GM12878 (cell line): ENCODE data around the gene GPR153. TPM values are rescaled to one million over a fixed set of nuclear protein-coding genes. Genes with fewer than 3 reads are reported as not detected.

Source experiments
- ATAC-seq: fragments of 200-7000 bp; cut with Tn5 transposase; 3 replicates; pipeline ENCODE4 v1.9.1; 2020; ENCODE audit warnings: mild to moderate bottlenecking, moderate library complexity
- BruUV-seq: library from RNA; stranded (reverse); fragments of 400-500 nt; replicated peaks from 2 replicates; lab custom pipeline; 2021; lab: Mats Ljungman, UMichigan
- CTCF ChIA-PET: fragments of 300-600 bp; sonication (Branson Sonifier 250); formaldehyde crosslinking; extraction: SDS; loops from one replicate; lab custom pipeline; 2021; ENCODE audit warnings: inconsistent platforms; lab: Yijun Ruan, JAX
- POLR2A ChIA-PET: fragments of 350-600 bp; formaldehyde crosslinking; extraction: SDS; loops from one replicate; lab custom pipeline; 2021; ENCODE audit warnings: inconsistent platforms; lab: Charles Lee
- RAD21 ChIA-PET: fragments of 300-600 bp; sonication (Branson Sonifier 250); formaldehyde crosslinking; loops from one replicate; lab custom pipeline; 2023; ENCODE audit warnings: antibody characterized with exemption; ENCODE audit not compliant: unreplicated experiment; lab: Charles Lee
- SMC1A ChIA-PET: fragments of 300-600 bp; sonication (Branson Sonifier 250); formaldehyde crosslinking; loops from one replicate; lab custom pipeline; 2023; ENCODE audit not compliant: unreplicated experiment, uncharacterized antibody; lab: Charles Lee
- DNase-seq: peaks from one replicate; pipeline ENCODE4 v3.0.0-alpha.2; 2011; ENCODE audit warnings: low read depth, low spot score
- FAIRE-seq: peaks from 3 replicates; lab custom pipeline; 2011; peaks lifted over from hg19 to GRCh38; lab: Jason Lieb, UNC
- H2AFZ ChIP-seq: 2 replicates; pipeline ENCODE4 v1.6.0; 2011; ENCODE audit warnings: low read depth, low read length, control low read depth; ENCODE audit not compliant: control insufficient read depth
- H3K27ac ChIP-seq: 2 replicates; pipeline ENCODE4 v1.5.1; 2011; ENCODE audit warnings: control low read depth; ENCODE audit not compliant: control insufficient read depth, insufficient read depth
- H3K27me3 ChIP-seq, 2 experiments: replicated peaks in 1 of 2; 2 replicates each; pipeline versions ENCODE4 v1.6.0 to v1.6.1; 2011; ENCODE audit warnings: low read length in 1 of 2; ENCODE audit not compliant: control insufficient read depth in 2 of 2, insufficient read depth in 2 of 2
- H3K36me3 ChIP-seq, 2 experiments: 2 replicates each; pipeline ENCODE4 v1.5.1; 2011; ENCODE audit warnings: low read length in 1 of 2; ENCODE audit not compliant: control insufficient read depth in 2 of 2, insufficient read depth in 2 of 2
- H3K4me1 ChIP-seq: 2 replicates; pipeline ENCODE4 v1.6.1; 2011; ENCODE audit warnings: mild to moderate bottlenecking, low read length, moderate library complexity, mixed read lengths; ENCODE audit not compliant: control insufficient read depth, insufficient read depth
- H3K4me2 ChIP-seq: 2 replicates; pipeline ENCODE4 v1.6.0; 2011; ENCODE audit warnings: control low read depth; ENCODE audit not compliant: control insufficient read depth, insufficient read depth
- H3K4me3 ChIP-seq: fragments of 200-600 bp; sonication (generic); 2 replicates; pipeline ENCODE4 v1.5.1; 2016
- H3K79me2 ChIP-seq: 2 replicates; pipeline ENCODE4 v1.6.0; 2011; ENCODE audit warnings: low read length; ENCODE audit not compliant: control insufficient read depth, insufficient read depth
- H3K9ac ChIP-seq: 2 replicates; pipeline ENCODE4 v1.8.0; 2011; ENCODE audit warnings: low read length, control low read depth, mixed read lengths; ENCODE audit not compliant: control insufficient read depth, insufficient read depth
- H3K9me3 ChIP-seq: replicated peaks from 3 replicates; pipeline ENCODE4 v1.5.1; 2011; ENCODE audit warnings: mild to moderate bottlenecking, low read length; ENCODE audit not compliant: control insufficient read depth, insufficient read depth
- H4K20me1 ChIP-seq: 2 replicates; pipeline ENCODE4 v1.6.0; 2011; ENCODE audit not compliant: control insufficient read depth, insufficient read depth
- ATF3 ChIP-seq: IDR thresholded peaks from 2 replicates; pipeline ENCODE4 v1.6.1; 2011; ENCODE audit warnings: low read depth, mild to moderate bottlenecking, low read length, moderate library complexity, borderline replicate concordance; ENCODE audit errors: extremely low read depth
- CBFB ChIP-seq: IDR thresholded peaks from 2 replicates; pipeline ENCODE4 v1.6.1; 2016; ENCODE audit warnings: antibody characterized with exemption, low read depth
- MEF2B ChIP-seq: fragments of 450-650 bp; IDR thresholded peaks from 2 replicates; pipeline ENCODE4 v1.6.1; 2018; ENCODE audit warnings: mild to moderate bottlenecking, moderate library complexity; ENCODE audit not compliant: partially characterized antibody, poor library complexity, severe bottlenecking
- NBN ChIP-seq: fragments of 450-650 bp; IDR thresholded peaks from 2 replicates; pipeline ENCODE4 v1.6.1; 2016
- NFYB ChIP-seq: IDR thresholded peaks from 2 replicates; pipeline ENCODE4 v1.6.1; 2011; ENCODE audit warnings: low read depth, mild to moderate bottlenecking, low read length, improper control_type of control experiment, moderate library complexity; ENCODE audit not compliant: insufficient read depth
- RB1 ChIP-seq: fragments of 450-650 bp; formaldehyde crosslinking; IDR thresholded peaks from 2 replicates; pipeline ENCODE4 v1.6.1; 2017; ENCODE audit warnings: mild to moderate bottlenecking, borderline replicate concordance
- SIX5 ChIP-seq: IDR thresholded peaks from 2 replicates; pipeline ENCODE4 v1.6.1; 2011; ENCODE audit warnings: mild to moderate bottlenecking, low read depth, low read length, moderate library complexity; ENCODE audit not compliant: severe bottlenecking
- TBL1XR1 ChIP-seq: IDR thresholded peaks from 2 replicates; pipeline ENCODE4 v1.6.1; 2012; ENCODE audit warnings: low read depth, low read length, improper control_type of control experiment
- ZZZ3 ChIP-seq: IDR thresholded peaks from 2 replicates; pipeline ENCODE4 v1.6.1; 2011; ENCODE audit warnings: low read depth; ENCODE audit not compliant: control insufficient read depth, insufficient read length
- WGBS: methylation state at CpG from one replicate; pipeline ENCODE4 v1.1.6; 2016; ENCODE audit warnings: low lambda C conversion rate; ENCODE audit not compliant: insufficient replicate concordance, insufficient coverage; ENCODE audit errors: missing lambda C conversion rate; 5-methylcytosine and 5-hydroxymethylcytosine counted together
- in situ Hi-C: fragments of 300-500 bp; cut with MboI; formaldehyde crosslinking; loops from 9 replicates; pipeline ENCODE4 v1.14.3; 2018; ENCODE audit warnings: mixed read lengths
- intact Hi-C: fragments of 100-400 bp; cut with micrococcal nuclease; formaldehyde crosslinking; loops from one replicate; pipeline ENCODE4 v1.14.2; 2022; ENCODE audit not compliant: unreplicated experiment
- polyA plus RNA-seq, 11 experiments: library from polyadenylated mRNA; depleted of rRNA in 4 of 11; unstranded in 6 of 11; stranded (reverse) in 5 of 11; fragments of >200 nt; fragmentation: Nextera tagmentation in 4 of 11; fragmentation: Illumina TruSeq in 1 of 11; extraction: Ambion mirVana in 4 of 11; extraction: Trizol in 1 of 11; gene quantifications; 1 replicate in 1 of 11; 2 replicates in 10 of 11; pipeline versions ENCODE4 v1.2.1 to v1.2.3, GENCODE V29; 2011 to 2016; ENCODE audit warnings: inconsistent platforms in 2 of 11, missing spikeins in 2 of 11, low read depth in 1 of 11
- total RNA-seq, 4 experiments: library from RNA; depleted of rRNA in 3 of 4; stranded (reverse); fragments of >200 nt in 3 of 4; fragmentation: Illumina TruSeq in 1 of 4; extraction: Trizol in 1 of 4; gene quantifications; 2 replicates each; pipeline versions ENCODE4 v1.2.1 to v1.2.3, GENCODE V29; 2013 to 2021
- TF ChIP-seq, protein P1 (sequence below): fragments of 450-650 bp; formaldehyde crosslinking; IDR thresholded peaks from 2 replicates; pipeline ENCODE4 v1.4.0; 2022; ENCODE audit warnings: mild to moderate bottlenecking, moderate library complexity

The GPR153 gene
- total and polyA plus RNA-seq, 10 of the 15 experiments (the other 5 are each of a cell fraction or from before 2014, with no cell fraction given), result 0.04 to 2.2 (median 0.54) TPM

- peaks cover 4% of the 10 kb centered on the region; the same call in 1 of the 2 replicates for H3K4me1 ChIP-seq
- CTCF ChIA-PET, result interaction anchor here (0.6 to 3.8 kb wide), 8 partner anchors 8 to 175 kb away, joined by 3 to 16 read pairs (median 6); partner anchors contain the start of gene RNF207
- intact Hi-C loops, result no loop called here
- TF ChIP-seq ATF3 (no peak), NBN (no peak), RB1 (no peak), NFYB (no peak), CBFB (no peak), ZZZ3 (no peak), MEF2B (no peak), TBL1XR1 (no peak), SIX5 (no peak)
- TF ChIP-seq, protein P1, sequence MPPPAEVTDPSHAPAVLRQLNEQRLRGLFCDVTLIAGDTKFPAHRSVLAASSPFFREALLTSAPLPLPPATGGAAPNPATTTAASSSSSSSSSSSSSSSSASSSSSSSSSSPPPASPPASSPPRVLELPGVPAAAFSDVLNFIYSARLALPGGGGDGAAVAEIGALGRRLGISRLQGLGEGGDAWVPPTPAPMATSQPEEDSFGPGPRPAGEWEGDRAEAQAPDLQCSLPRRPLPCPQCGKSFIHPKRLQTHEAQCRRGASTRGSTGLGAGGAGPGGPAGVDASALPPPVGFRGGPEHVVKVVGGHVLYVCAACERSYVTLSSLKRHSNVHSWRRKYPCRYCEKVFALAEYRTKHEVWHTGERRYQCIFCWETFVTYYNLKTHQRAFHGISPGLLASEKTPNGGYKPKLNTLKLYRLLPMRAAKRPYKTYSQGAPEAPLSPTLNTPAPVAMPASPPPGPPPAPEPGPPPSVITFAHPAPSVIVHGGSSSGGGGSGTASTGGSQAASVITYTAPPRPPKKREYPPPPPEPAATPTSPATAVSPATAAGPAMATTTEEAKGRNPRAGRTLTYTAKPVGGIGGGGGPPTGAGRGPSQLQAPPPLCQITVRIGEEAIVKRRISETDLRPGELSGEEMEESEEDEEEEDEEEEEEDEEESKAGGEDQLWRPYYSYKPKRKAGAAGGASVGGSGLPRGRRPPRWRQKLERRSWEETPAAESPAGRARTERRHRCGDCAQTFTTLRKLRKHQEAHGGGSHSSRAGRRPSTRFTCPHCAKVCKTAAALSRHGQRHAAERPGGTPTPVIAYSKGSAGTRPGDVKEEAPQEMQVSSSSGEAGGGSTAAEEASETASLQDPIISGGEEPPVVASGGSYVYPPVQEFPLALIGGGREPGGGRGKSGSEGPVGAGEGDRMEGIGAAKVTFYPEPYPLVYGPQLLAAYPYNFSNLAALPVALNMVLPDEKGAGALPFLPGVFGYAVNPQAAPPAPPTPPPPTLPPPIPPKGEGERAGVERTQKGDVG (CRISPR knock-in tag), result no peak
- TF ChIP-seq, all 136 proteins: peak for 0
- RAD21 ChIA-PET, result interaction anchor here (1.5 kb wide), 1 partner anchor 31 kb away, joined by 3 read pairs; no protein-coding TSS in a partner anchor
- peaks cover 12% of the 10 kb centered on the region for H3K79me2 ChIP-seq
- H3K4me3 ChIP-seq, result no peak overlapping the region
- 16% methylated on average over 7 of the region's 7 CpGs for WGBS
- DNase-seq (no peak), FAIRE-seq (no peak), ATAC-seq (no peak)
- H2AFZ ChIP-seq, result no peak overlapping the region
- H3K4me2 ChIP-seq, result no peak overlapping the region
- no peak overlapping the region for H3K27ac ChIP-seq
- H3K9me3 ChIP-seq, result no peaks in the 10 kb centered on the region
- no TSS peak for BruUV-seq
- in situ Hi-C loops, result no loop called here
- POLR2A ChIA-PET, result no interaction called here
- SMC1A ChIA-PET, result interaction anchor here (0.6 to 2.2 kb wide), 3 partner anchors 8 to 247 kb away, joined by 3 to 6 read pairs (median 4); partner anchors contain the start of gene RNF207
- no peaks in the 10 kb centered on the region for H4K20me1 ChIP-seq
- H3K9ac ChIP-seq, result no peak overlapping the region
- H3K27me3 ChIP-seq, result peaks cover 17 to 19% of the 10 kb centered on the region in 2 experiments
- no peaks in the 10 kb centered on the region for H3K36me3 ChIP-seq
These were observed 21.6 kb downstream of the GPR153 start for GRCh38 chr1:6239213-6239752.
